D721Med (cell line): ENCODE measurements around the gene NDST3.

ENCODE experiments used
- DNase-seq: peaks from one replicate; pipeline ENCODE4 v3.0.0; 2011; ENCODE audit warnings: low spot score; ENCODE audit not compliant: insufficient read length
- FAIRE-seq: peaks from 2 replicates; lab custom pipeline; 2011; peaks lifted over from hg19 to GRCh38; lab: Jason Lieb, UNC
- CTCF ChIP-seq: IDR thresholded peaks from 2 replicates; pipeline ENCODE4 v1.5.1; 2012; ENCODE audit warnings: mild to moderate bottlenecking, control low read depth; ENCODE audit not compliant: insufficient read depth; ENCODE audit errors: missing control alignments

Gene NDST3

GRCh38 chr4:118035309-118035708, 1.0 kb downstream of the NDST3 start:
- no peak for FAIRE-seq
- no peak for DNase-seq
- TF ChIP-seq CTCF, result peak; percentile 4

GRCh38 chr4:118036336-118036735, 2.0 kb downstream of the NDST3 start:
- TF ChIP-seq CTCF, result no peak
- FAIRE-seq (no peak), DNase-seq (no peak)

GRCh38 chr4:118037955-118038354, 3.7 kb downstream of the NDST3 start:
- TF ChIP-seq CTCF, result no peak
- DNase-seq (no peak), FAIRE-seq (no peak)

GRCh38 chr4:118046323-118046722, 12.0 kb downstream of the NDST3 start:
- FAIRE-seq (no peak), DNase-seq (no peak)
- no peak for TF ChIP-seq CTCF

- FAIRE-seq, result no peak
- no peak for DNase-seq
- TF ChIP-seq CTCF, result no peak
Measured at GRCh38 chr4:118047043-118047442, 12.8 kb downstream of the NDST3 start.

DNA sequence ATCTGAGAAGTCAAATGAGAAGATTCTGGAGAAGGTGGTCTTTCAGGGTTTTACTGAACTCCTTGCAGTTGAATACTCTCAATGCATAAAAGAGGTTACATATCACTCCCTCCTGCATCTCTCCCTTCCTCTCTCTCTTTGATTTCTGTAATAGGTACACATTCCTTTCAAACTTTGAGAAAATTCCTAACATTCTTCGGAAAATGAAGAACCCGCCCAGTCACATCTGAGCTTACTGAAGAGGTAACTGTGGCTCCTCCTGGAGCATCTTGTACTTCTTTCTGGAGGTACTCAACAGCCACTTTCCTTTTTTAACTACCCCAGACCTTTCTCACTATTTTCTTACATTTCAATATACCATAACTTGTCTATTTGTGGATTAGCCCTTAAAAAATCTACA, 24.7 kb downstream of the NDST3 start:
- TF ChIP-seq CTCF, result no peak
- DNase-seq (no peak), FAIRE-seq (no peak)

- TF ChIP-seq CTCF, result no peak
- no peak for FAIRE-seq
- DNase-seq, result no peak
Measured at GRCh38 chr4:118059397-118059796, 25.1 kb downstream of the NDST3 start.
